Transverse colon (tissue), 4 donors: ENCODE results near the gene BEX1.

Experiments used
- CTCF ChIP-seq, 5 experiments: fragments of 200-600 bp in 3 of 5; fragments of 450-650 bp in 2 of 5; sonication (generic) in 3 of 5; IDR thresholded peaks; 1 replicate in 2 of 5; 2 replicates in 3 of 5; pipeline ENCODE4 v1.5.1; 2016 to 2017; ENCODE audit warnings: antibody characterized with exemption in 5 of 5, inconsistent platforms in 3 of 5, mild to moderate bottlenecking in 2 of 5, moderate library complexity in 1 of 5
- EP300 ChIP-seq: sonication (generic); formaldehyde crosslinking; IDR thresholded peaks from one replicate; pipeline ENCODE4 v1.6.1; 2017; ENCODE audit warnings: antibody characterized with exemption, low read depth
- POLR2AphosphoS5 ChIP-seq, 3 donors: sonication (generic); formaldehyde crosslinking; IDR thresholded peaks; one replicate each; pipeline ENCODE4 v1.6.1; 2016; ENCODE audit warnings: antibody characterized with exemption in 3 of 3

GRCh38 chrX:103012945-103013344 lies 51.0 kb downstream of the BEX1 start:
- TF ChIP-seq CTCF (IDR thresholded peaks at IDR 0.05): no peak
- TF ChIP-seq EP300: no peak
- no peak for TF ChIP-seq POLR2AphosphoS5 (IDR thresholded peaks at IDR 0.05)
